GM19324 (cell line): Measurements from ENCODE around the gene HCN1.
"Not testable (repeated sequence)": the region's sequence is repeated elsewhere in the genome, so short reads cannot be mapped to it uniquely, and the experiment has no call there.

Source experiments
- ATAC-seq: cut with Tn5 transposase; IDR thresholded peaks from one replicate; pipeline ENCODE4 v1.9.1; 2021; ENCODE audit warnings: mild to moderate bottlenecking, moderate library complexity; ENCODE audit not compliant: unreplicated experiment, low FRiP score

HCN1 gene

GRCh38 chr5:45623832-45624231 is 72.3 kb downstream of the HCN1 start:
- no peak for ATAC-seq

- ATAC-seq: no peak
Observed at GRCh38 chr5:45622365-45622764, 73.8 kb downstream of the HCN1 start.

GRCh38 chr5:45617859-45618416 is 78.2 kb downstream of the HCN1 start:
- no peak for ATAC-seq

GRCh38 chr5:45609661-45610060 is 86.5 kb downstream of the HCN1 start:
- ATAC-seq: no peak

- ATAC-seq: no peak
Observed at GRCh38 chr5:45604092-45604491, 92.1 kb downstream of the HCN1 start.

- ATAC-seq: no peak
Observed at GRCh38 chr5:45601424-45601823, 94.8 kb downstream of the HCN1 start.

- no peak for ATAC-seq
Observed at GRCh38 chr5:45596320-45596719, 99.9 kb downstream of the HCN1 start.

GRCh38 chr5:45586001-45586400 is 110.2 kb downstream of the HCN1 start:
- ATAC-seq: not testable (repeated sequence)

GRCh38 chr5:45578270-45578669 is 117.9 kb downstream of the HCN1 start:
- no peak for ATAC-seq

GRCh38 chr5:45568813-45569212 is 127.4 kb downstream of the HCN1 start:
- ATAC-seq: no peak

- no peak for ATAC-seq
Observed at GRCh38 chr5:45542421-45542820, 153.8 kb downstream of the HCN1 start.

GRCh38 chr5:45533663-45534062 is 162.5 kb downstream of the HCN1 start:
- no peak for ATAC-seq

- ATAC-seq: no peak
Observed at GRCh38 chr5:45532826-45533624, 163.2 kb downstream of the HCN1 start.

GRCh38 chr5:45521067-45521466 is 175.1 kb downstream of the HCN1 start:
- no peak for ATAC-seq

GRCh38 chr5:45512521-45512920 is 183.7 kb downstream of the HCN1 start:
- no peak for ATAC-seq

GRCh38 chr5:45509371-45509770 is 186.8 kb downstream of the HCN1 start:
- no peak for ATAC-seq

- no peak for ATAC-seq
Observed at GRCh38 chr5:45508135-45508534, 188.0 kb downstream of the HCN1 start.

- no peak for ATAC-seq
Observed at GRCh38 chr5:45507178-45507577, 189.0 kb downstream of the HCN1 start.

GRCh38 chr5:45499006-45499405 is 197.2 kb downstream of the HCN1 start:
- not testable (repeated sequence) for ATAC-seq

GRCh38 chr5:45491368-45491767 is 204.8 kb downstream of the HCN1 start:
- no peak for ATAC-seq

- ATAC-seq: no peak
Observed at GRCh38 chr5:45484781-45485180, 211.4 kb downstream of the HCN1 start.

GRCh38 chr5:45454114-45454513 is 242.1 kb downstream of the HCN1 start:
- ATAC-seq: no peak
